Dermis blood vessel endothelial cell (primary cell): ENCODE data around the gene DUSP12. TPM values are rescaled to one million over a fixed set of nuclear protein-coding genes. Genes with fewer than 3 reads are reported as not detected.
"Not testable (repeated sequence)": the region's sequence is repeated elsewhere in the genome, so short reads cannot be mapped to it uniquely, and the experiment has no call there.

Experiments
- DNase-seq: peaks from one replicate; pipeline ENCODE4 v3.0.0; 2010
- total RNA-seq: library from RNA; depleted of rRNA; stranded (reverse); fragments of >200 nt; gene quantifications from 2 replicates; pipeline ENCODE4 v1.2.3, GENCODE V29; 2014

Gene DUSP12, protein sequence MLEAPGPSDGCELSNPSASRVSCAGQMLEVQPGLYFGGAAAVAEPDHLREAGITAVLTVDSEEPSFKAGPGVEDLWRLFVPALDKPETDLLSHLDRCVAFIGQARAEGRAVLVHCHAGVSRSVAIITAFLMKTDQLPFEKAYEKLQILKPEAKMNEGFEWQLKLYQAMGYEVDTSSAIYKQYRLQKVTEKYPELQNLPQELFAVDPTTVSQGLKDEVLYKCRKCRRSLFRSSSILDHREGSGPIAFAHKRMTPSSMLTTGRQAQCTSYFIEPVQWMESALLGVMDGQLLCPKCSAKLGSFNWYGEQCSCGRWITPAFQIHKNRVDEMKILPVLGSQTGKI
- 25.4 and 41.0 TPM in 2 replicates for total RNA-seq

DNA sequence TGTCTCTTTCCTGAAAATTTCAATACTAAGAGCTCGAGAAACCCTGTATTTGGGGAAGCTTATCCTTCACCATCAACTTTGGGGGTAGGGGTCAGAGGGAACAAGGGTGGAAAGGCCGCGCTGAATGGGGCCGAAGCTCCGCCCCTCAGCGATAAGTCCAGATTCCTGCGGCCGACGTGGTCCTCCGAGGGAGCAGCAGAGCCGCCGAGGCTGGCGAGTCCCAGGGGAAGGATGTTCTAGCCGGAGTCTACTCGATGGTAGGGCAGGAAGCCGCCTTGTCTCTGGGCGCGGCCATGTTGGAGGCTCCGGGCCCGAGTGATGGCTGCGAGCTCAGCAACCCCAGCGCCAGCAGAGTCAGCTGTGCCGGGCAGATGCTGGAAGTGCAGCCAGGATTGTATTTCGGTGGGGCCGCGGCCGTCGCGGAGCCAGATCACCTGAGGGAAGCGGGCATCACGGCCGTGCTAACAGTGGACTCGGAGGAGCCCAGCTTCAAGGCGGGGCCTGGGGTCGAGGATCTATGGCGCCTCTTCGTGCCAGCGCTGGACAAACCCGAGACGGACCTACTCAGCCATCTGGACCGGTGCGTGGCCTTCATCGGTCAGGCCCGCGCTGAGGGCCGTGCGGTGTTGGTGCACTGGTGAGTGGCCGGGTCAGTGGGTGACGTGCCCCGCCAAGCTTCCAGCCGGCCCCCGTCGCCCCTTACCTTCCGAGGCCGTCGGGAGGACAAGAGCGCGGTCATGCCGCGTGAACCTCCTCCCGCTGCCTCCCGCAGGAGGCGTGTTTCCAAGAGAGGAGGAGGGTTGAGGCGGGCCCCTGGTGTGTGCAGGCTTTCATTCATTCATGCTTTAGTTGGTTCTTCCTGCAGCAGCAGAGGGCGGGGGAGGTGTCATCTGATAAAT lies at the start of gene DUSP12:
TSS of gene DUSP12 (plus strand) at position 278 of the 899 bp plus-strand sequence. CDS start at position 294, 16 bp downstream.
- DNase-seq: peak; percentile 98

DNA sequence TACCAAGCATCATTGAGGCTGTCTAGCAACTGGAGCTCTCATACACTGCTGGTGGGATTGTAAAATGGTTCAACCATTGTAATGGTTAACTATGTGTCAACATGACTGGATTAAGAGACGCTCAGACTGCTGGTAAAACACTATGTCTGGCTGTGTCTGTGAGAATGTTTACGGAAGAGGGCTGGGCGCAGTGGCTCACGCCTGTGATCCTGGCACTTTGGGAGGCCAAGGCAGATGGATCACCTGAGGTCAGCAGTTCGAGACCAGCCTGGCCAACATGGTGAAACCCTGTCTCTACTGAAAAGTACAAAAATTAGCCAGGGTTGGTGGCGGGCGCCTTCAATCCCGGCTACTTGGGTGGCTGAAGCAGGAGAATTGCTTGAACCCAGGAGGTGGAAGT lies 47.3 kb upstream of the DUSP12 start:
- no peak for DNase-seq

DNA sequence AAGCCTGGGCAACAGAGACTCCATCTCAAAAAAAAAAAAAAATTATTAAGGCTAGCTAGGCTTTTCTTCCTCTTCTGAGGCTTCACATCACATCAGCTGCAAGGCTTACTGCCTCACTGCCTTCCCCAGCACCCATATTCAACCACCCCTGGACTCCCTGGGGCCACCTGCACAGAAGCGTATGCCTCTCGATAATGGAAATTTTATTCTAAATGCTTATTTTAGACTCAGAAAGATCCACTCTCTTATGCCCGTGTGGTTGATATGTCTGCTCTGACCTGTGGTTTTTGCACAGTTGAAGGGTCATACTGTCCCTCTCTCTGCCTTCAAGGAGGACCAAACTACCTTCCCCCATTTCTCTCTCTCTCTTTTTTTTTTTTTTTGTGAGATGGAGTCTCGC lies 44.0 kb upstream of the DUSP12 start:
- DNase-seq: no peak

DNA sequence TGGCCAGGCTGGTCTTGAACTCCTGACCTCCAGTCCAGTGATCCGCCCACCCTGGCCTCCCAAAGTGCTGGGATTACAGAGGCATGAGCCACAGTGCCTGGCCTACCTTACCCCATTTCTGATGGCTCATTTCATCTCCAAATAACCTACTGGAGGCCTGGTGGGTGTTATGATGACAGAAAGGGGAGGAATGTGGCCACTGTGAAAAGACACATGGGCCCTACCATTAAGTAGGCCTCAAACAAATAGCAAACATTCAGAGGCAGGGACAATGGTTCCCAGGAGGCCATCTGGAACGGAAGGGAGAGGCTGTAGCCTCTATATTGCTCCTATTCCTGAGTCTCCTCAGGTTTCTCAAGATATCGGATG lies 43.5 kb upstream of the DUSP12 start:
- no peak for DNase-seq

DNA sequence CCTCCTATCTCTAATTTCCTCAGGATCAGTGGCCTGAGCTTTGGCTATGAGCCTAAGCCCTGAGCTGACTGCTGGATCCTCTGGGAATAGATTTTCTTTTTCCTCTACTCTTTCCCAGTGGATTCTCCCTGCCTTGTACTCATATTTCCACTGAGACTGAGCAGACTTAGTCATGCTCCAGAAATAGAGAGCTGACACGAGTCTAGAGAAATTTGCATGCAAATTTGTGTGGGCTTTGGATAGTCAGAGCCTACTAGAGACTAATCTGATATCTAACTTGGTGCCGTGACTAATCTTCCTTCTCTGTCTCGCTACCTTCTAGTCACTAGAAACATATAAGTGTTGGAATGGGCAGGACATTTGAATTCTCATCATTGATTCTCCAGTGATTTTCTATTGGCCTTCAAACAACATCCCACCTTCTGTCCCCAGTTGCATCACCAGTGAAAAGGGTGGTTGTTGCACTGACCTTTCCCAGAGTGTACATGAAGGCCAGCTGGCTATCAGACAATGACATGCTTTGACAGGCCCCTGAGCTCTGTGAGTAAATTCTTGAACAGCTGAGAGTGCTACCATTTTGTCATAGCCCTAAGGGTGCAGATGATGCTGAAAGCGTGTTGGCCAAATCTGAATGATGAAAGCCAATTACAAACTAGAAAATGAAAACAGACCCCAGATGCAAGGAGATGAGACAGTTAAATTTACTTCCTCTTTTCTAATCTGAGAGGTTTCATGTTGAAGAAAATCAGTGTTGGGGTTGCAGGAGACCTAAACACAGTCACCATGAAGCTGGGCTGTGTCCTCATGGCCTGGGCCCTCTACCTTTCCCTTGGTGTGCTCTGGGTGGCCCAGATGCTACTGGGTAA lies 42.9 kb upstream of the DUSP12 start, which contains the start of gene FCRLA:
TSS of gene FCRLA (plus strand) at position 748 of the 866 bp plus-strand sequence. CDS start at position 784, 36 bp downstream.
- no peak for DNase-seq

DNA sequence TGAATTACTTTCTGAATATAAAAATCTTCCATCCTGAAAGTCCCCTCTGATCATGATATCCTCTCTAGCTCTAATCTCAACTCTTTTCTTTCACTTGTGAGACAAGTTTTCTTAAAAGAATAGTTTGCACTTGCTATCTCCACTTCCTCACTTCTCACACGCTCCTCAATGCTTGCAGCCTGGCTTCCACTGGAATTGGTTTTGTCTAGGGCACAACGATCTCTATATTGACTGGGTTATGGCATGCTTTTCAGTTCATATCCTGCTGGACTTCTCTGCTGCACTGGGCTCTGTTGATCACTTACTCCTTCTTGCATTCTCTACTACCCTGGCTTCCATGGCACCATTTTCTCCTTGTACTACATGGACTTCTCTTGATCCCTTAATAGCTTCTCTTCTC lies 42.1 kb upstream of the DUSP12 start:
- no peak for DNase-seq

DNA sequence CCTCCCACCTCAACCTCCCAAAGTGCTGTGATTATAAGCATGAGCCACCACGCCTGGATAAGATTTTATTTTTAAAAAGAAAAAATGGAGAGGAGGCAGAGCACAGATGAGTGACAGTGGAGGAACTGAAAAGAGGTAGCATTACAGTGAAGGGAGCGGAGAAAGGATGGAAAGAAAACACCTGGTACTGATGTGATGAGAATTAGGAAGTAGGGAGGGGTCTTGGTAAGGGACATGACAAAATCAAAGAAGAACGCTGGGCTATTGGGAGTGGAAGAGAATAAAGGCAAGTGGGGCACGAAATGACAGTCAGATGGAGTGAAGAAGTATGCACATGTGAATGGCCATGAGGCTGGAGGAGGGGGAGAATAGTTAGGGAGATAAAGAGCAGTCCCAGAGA lies 40.2 kb upstream of the DUSP12 start:
- DNase-seq: no peak

DNA sequence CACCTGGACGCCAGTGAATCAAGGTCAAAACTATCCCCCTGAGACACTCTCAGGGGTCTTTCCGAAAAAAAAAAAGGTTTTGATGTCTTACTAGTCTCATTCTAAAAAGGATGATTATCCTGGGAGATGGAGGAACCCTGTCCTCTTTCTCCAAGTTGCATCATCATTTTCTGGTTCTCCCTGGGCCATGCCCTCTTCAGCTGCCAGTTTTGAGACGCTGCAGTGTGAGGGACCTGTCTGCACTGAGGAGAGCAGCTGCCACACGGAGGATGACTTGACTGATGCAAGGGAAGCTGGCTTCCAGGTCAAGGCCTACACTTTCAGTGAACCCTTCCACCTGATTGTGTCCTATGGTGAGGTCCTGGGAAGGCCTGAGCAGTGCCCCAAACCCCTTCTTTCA lies 39.0 kb upstream of the DUSP12 start:
- no peak for DNase-seq

DNA sequence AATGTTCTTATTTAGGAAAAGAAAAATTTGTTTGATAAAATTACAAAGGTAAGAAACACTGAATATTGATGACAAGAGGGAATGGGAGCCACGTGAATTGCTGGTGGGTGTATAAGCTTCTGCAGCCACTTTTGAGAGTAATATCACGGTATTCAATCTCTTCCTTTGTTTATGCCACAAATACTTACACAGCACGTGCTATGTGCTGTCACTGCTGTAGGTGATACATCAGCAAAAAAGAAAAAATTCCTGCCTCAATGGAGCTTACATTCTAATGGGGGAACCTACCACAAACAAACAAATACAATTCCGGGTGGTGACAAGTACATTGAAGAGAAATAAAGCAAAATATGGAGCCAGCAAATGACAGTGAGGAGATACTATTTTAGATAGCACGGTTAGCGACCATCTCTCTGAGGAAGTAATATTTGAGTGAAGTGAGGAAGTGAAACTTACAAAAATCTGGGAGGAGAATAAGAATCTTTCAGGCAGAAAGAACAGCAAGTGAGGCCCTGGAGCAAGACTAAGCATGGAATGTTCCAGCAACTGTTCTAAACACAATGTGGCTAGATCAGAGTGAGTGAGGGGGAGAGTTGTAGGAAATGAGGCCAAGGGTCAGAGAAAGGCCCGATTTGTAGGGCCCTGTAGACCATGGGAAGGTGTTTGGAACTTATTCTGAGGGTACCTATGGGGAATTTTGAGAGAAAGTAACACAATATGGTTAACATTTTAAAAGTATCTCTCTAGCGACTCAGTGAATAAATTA lies 30.8 kb upstream of the DUSP12 start:
- no peak for DNase-seq

DNA sequence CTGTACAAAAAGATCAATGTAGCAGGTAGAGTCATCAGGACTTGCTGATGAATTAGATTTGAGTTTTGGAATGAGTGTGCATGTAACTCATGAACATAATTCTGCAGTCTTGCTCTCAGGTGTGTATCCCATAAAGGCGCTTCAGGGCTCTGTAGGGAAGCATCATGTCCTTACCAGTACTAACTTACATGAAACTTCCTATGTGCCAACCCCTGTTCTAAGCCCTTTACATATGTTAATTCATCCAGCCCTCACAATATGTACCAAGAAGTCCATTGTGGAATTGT lies 30.3 kb upstream of the DUSP12 start:
- DNase-seq: no peak

DNA sequence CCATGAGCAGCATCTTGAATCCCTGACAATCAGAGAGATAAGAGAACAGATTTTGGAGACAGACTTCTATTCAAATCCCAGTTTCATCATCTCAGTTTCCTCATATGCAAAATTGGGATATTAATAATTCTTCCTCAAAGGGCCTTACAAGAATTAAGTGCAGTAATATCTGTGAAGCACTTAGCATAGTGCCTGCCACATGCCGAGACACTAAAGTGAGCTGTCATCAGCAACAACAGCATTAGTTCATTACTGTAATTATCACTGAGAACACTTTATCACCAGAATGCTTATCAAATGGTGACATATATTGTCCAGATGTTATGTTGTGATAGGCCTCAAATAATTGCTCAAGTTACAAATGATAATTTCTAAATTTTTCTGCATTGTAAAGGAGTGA lies 29.2 kb upstream of the DUSP12 start:
- no peak for DNase-seq

DNA sequence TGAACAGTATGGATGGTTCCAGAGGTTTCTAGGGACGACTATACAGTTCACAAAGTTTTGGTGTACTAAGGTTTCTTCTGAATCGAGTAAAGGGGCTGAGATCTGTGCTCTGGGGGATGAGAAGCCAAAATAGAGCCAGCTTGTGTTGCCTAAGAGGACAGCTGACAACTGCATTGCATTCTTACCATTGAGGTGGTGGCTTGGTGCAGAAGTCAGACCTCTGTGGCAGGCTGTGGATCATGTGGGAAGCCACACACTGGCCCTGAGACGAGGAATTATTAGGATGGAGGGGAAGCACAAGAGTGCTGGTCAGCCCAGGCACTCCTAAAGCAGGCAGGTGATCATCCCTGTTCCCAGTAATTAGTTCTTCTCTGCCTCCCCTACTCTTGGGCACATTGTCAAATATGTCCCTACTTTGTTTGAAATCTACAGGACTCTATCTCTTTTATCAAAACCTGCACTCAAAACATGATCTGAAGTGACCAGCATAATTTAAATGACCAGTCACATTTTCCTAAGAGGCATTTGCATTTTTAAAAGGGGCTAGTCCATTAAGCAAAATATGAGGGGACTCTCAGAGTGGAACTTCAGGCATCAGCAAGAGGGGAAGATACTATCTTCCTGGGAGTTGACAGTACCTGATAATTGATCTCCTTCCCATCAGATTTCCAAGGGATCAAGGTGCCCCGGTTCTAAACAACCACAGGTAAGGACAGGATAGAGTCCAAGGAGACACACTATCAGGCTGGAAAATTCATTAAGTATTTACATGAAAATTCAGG lies 28.4 kb upstream of the DUSP12 start, which contains the start of gene FCRLB:
TSS of gene FCRLB (plus strand) at position 589 of the 782 bp plus-strand sequence. CDS start 1,129 bp downstream, outside the sequence.
- no peak for DNase-seq

DNA sequence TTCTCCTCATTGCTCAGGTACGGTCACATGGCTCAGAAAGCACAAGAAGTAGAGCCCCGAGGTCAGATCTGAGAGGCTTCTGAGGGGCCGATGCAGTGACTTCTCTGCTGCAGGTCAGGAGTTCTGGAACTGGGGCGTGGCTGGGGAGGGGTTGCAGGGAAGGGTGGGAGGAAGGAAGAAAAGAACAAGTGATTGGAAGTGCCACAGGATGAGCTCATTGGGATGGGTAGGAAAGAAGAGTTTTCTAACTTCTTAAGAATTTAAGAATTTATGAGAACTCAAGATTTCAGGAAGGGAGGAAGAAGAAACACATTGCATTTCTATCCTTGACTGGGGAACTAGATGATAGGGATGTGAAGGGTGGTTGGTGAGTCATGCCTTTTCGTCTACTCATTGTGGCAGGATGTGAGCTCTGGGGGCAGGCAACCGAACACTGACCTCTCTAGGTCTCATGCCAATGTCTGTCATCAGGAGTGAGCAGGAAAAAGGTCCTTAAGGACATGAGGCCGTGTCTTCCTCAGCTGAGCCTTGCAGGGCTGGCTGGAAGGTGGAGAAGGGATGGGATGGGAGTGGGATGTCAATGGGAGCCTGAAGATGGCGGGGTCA lies 27.7 kb upstream of the DUSP12 start:
- DNase-seq: no peak

DNA sequence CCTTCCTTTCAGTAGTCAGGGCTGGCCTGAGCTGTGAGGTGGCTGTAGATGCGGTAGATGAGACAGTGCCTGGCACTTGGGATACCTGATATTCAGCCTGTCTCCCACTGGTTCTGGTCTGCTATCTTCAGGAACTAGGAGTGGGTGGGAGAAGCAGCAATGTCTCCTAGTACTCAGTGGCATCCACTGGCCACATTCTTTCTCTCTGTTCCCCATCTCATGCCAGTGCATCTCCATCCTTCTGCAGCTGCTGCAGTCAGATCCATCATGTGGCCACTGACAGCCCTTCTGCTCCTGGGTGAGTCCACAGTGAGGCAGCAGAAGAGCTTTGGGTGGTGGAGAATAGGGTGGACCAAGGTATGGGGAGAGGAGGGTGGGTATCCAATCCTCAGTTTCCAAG lies 27.2 kb upstream of the DUSP12 start:
- no peak for DNase-seq

DNA sequence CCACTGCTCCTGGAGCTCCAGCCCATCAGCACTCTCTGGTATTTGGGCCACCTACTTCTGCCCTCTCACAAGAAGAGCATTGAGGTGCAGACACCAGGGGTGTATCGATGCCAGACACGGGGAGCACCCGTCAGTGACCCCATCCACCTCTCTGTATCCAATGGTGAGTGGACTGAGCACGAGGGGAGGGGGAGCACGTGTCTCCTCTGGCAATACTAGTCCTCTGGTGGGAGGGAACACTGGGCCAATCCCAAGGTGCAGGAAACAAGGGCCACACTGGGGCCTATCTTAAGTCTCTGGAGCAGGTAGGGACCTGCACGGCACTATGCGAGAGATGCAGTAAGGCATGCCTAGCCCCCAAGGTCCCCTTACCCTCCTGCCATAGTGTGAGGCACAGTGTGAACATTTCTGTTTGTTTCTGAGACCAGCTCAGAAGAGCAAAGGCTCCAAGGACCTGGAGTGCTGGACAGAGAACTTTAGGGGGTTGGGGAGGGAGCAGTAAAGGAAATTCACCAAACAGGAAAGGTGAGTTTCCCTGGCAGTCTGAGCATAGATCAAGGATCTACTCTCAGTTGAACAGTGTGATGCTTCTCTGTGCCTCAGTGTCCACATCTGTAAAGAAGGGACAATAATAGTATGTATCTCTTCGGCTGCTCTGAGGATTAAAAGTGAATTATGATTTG lies 26.0 kb upstream of the DUSP12 start:
- no peak for DNase-seq

DNA sequence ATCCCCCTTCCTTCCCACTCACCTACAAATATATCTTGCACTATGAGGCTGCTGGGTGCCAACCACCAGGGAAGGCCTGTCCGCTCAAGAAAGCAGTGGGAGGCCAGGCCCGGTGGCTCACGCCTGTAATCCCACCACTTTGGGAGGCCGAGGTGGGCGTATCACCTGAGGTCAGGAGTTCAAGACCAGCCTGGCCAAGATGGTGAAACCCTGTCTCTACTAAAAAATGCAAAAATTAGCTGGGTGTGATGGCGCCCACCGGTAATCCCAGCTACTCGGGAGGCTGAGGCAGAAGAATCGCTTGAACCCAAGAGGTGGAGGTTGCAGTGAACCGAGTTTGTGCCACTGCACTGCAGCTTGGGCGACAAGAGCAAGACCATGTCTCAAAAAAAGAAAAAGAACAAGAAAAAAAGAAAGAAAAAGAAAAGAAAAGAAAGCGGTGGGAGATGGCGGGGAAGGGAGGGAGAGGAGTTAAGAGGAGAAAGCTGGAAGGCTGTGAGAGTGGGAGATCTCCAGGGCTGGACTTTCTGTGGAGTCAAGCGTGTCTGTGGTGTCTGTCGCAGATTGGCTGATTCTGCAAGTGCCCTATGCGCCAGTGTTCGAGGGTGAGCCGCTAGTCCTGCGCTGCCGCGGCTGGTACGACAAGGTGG lies 24.2 kb upstream of the DUSP12 start:
- DNase-seq: not testable (repeated sequence)

DNA sequence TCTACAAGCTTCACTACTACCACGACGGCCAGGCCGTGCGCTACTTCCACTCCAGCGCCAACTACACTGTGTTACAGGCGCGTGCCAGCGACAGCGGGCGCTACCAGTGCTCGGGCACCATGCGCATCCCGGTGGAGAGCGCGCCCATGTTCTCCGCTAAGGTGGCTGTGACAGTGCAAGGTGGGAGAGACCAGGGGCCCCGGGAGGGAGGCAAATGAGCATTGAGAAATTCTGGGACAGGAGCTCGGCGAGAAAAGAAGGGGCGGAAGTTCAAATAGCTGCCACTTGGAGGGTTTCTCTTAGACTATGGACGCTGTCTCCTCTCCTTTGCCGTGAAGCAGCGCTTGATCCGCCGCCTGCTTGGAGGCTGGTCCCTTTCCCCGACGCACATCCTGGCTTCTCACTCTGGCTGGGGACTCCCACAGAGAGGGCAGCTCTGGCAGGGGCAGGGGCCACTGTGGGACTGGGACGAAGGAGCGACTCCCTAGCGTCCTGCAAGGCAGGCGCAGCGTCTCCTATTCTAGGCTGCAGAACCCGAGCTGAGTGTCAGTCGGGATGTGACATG lies 23.6 kb upstream of the DUSP12 start:
- peak; percentile 46 for DNase-seq

DNA sequence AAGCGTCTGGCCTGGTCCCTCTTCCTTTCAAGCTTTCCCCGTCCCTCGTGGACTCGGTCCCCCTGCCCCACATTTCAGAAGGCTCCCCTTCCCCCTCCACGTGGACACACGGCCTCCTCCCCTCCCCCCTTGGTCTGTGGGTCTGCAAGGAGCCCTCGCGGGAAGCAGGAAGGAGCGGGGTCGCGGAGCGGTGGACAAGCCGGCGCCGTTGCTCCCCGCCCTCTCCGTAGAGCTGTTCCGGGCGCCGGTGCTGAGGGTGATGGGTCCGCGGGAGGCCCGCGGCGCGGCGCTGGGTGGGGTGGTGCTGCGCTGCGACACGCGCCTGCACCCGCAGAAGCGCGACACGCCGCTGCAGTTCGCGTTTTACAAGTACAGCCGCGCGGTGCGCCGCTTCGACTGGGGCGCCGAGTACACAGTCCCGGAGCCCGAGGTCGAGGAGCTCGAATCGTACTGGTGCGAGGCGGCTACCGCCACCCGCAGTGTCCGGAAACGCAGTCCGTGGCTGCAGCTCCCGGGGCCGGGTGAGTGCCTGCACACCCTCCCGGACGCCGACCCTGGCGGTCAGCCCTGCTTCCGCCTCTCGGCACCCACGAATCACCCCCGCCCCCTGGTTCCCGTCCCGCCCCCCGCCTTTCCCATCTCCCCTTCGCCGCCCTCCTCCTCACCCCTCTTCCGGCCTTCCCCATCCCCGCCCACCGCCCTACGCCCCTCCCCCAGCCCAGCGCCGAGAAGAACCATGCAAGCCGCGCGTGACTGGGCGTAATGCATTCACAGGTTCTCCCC lies 22.9 kb upstream of the DUSP12 start:
- peak; percentile 51 for DNase-seq
